Astrocyte (in vitro differentiated cells and primary cell): ENCODE data around the gene ACYP2. TPM values are rescaled to one million over a fixed set of nuclear protein-coding genes. Genes with fewer than 3 reads are reported as not detected.

Experiments
- DNase-seq: peaks from one replicate; pipeline ENCODE4 v3.0.0-alpha.2; 2010; ENCODE audit warnings: low read depth
- FAIRE-seq: peaks from 2 replicates; lab custom pipeline; 2011; peaks lifted over from hg19 to GRCh38; lab: Jason Lieb, UNC
- H2AFZ ChIP-seq: 2 replicates; pipeline ENCODE4 v1.6.0; 2012; ENCODE audit warnings: low read depth, low read length, inconsistent platforms
- H3K27ac ChIP-seq: 2 replicates; pipeline ENCODE4 v1.5.1; 2011; ENCODE audit warnings: low read depth, low read length, inconsistent platforms
- H3K27me3 ChIP-seq: 2 replicates; pipeline ENCODE4 v1.6.0; 2011; ENCODE audit warnings: low read length, inconsistent platforms; ENCODE audit not compliant: insufficient read depth
- H3K36me3 ChIP-seq: 2 replicates; pipeline ENCODE4 v1.5.1; 2011; ENCODE audit warnings: low read length, inconsistent platforms; ENCODE audit not compliant: insufficient read depth
- H3K4me1 ChIP-seq: 2 replicates; pipeline ENCODE4 v1.5.1; 2011; ENCODE audit warnings: low read length, inconsistent platforms; ENCODE audit not compliant: insufficient read depth
- H3K4me2 ChIP-seq: 2 replicates; pipeline ENCODE4 v1.6.0; 2012; ENCODE audit warnings: low read length, inconsistent platforms
- H3K4me3 ChIP-seq: 2 replicates; pipeline ENCODE4 v1.5.1; 2011; ENCODE audit warnings: low read depth, mild to moderate bottlenecking, low read length, inconsistent platforms; ENCODE audit not compliant: insufficient read depth
- H3K79me2 ChIP-seq: 2 replicates; pipeline ENCODE4 v1.6.0; 2012; ENCODE audit warnings: mild to moderate bottlenecking, low read length, inconsistent platforms; ENCODE audit not compliant: insufficient read depth
- H3K9ac ChIP-seq: 2 replicates; pipeline ENCODE4 v1.6.0; 2012; ENCODE audit warnings: mild to moderate bottlenecking, low read length, inconsistent platforms
- H3K9me3 ChIP-seq: 2 replicates; pipeline ENCODE4 v1.5.1; 2012; ENCODE audit warnings: low read depth, mild to moderate bottlenecking, low read length, inconsistent platforms; ENCODE audit not compliant: insufficient read depth
- H4K20me1 ChIP-seq: 2 replicates; pipeline ENCODE4 v1.6.0; 2012; ENCODE audit warnings: low read length, inconsistent platforms; ENCODE audit not compliant: insufficient read depth
- H3K27ac Mint-ChIP-seq: one replicate; pipeline ENCODE4 v1.8.0; 2021; ENCODE audit warnings: mild to moderate bottlenecking, mixed read lengths; ENCODE audit not compliant: unreplicated experiment
- H3K27me3 Mint-ChIP-seq: one replicate; pipeline ENCODE4 v1.8.0; 2021; ENCODE audit warnings: low read depth, mixed read lengths; ENCODE audit not compliant: unreplicated experiment
- H3K36me3 Mint-ChIP-seq: one replicate; pipeline ENCODE4 v1.8.0; 2021; ENCODE audit warnings: low read depth, mixed read lengths; ENCODE audit not compliant: unreplicated experiment
- H3K4me1 Mint-ChIP-seq: one replicate; pipeline ENCODE4 v1.8.0; 2021; ENCODE audit warnings: low read depth, mixed read lengths; ENCODE audit not compliant: unreplicated experiment
- H3K4me3 Mint-ChIP-seq: one replicate; pipeline ENCODE4 v1.8.0; 2021; ENCODE audit warnings: mild to moderate bottlenecking, moderate library complexity, mixed read lengths; ENCODE audit not compliant: unreplicated experiment
- H3K9me3 Mint-ChIP-seq: one replicate; pipeline ENCODE4 v1.8.0; 2021; ENCODE audit warnings: mild to moderate bottlenecking, mixed read lengths; ENCODE audit not compliant: unreplicated experiment
- EZH2 ChIP-seq: IDR thresholded peaks from 2 replicates; pipeline ENCODE4 v1.6.1; 2012; ENCODE audit warnings: mild to moderate bottlenecking, low read length, inconsistent platforms; ENCODE audit not compliant: insufficient read depth
- total RNA-seq: library from RNA; stranded (reverse); gene quantifications from 2 replicates; pipeline ENCODE4 v1.2.1, GENCODE V29; 2021
- TF ChIP-seq, protein P1 (sequence below): IDR thresholded peaks from 2 replicates; pipeline ENCODE4 v1.5.1; 2011; ENCODE audit warnings: low read depth, mild to moderate bottlenecking, inconsistent platforms, low read length, moderate library complexity; ENCODE audit not compliant: insufficient read depth

Gene ACYP2
- total RNA-seq, 1 donor from 2014 or later = 6.8 TPM

DNA sequence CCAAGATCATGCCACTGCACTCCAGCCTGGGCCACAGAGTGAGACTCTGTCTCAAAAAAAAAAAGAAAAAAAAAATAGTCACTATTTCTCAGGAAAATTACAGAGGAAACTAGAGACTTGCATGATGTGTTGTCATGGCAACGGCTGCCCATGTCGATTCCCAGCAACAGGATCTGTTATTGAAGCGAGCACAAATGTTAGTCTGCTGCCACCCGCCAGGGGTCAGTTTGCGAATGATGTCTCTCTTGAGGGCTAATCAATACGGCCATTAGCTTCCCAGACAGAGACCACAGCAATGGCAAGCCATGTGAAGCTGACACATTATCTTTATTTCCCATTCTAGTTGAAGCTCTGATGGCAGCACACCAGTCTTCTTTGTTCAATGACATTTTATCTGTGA is 32.4 kb upstream of the ACYP2 start:
- H3K4me3 ChIP-seq = no peak overlapping the region
- Mint-ChIP-seq H3K27me3 (no peaks in the 10 kb centered on the region), H3K27ac (no peak overlapping the region), H3K4me1 (peaks cover 16% of the 10 kb centered on the region), H3K36me3 (no peaks in the 10 kb centered on the region), H3K9me3 (no peaks in the 10 kb centered on the region), H3K4me3 (no peak overlapping the region)
- no peaks in the 10 kb centered on the region for H3K27me3 ChIP-seq
- no peaks in the 10 kb centered on the region for H3K79me2 ChIP-seq
- no peaks in the 10 kb centered on the region for H3K9me3 ChIP-seq
- DNase-seq (no peak), FAIRE-seq (no peak)
- H3K4me2 ChIP-seq = no peak overlapping the region
- no peak for TF ChIP-seq EZH2
- TF ChIP-seq, protein P1, sequence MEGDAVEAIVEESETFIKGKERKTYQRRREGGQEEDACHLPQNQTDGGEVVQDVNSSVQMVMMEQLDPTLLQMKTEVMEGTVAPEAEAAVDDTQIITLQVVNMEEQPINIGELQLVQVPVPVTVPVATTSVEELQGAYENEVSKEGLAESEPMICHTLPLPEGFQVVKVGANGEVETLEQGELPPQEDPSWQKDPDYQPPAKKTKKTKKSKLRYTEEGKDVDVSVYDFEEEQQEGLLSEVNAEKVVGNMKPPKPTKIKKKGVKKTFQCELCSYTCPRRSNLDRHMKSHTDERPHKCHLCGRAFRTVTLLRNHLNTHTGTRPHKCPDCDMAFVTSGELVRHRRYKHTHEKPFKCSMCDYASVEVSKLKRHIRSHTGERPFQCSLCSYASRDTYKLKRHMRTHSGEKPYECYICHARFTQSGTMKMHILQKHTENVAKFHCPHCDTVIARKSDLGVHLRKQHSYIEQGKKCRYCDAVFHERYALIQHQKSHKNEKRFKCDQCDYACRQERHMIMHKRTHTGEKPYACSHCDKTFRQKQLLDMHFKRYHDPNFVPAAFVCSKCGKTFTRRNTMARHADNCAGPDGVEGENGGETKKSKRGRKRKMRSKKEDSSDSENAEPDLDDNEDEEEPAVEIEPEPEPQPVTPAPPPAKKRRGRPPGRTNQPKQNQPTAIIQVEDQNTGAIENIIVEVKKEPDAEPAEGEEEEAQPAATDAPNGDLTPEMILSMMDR = no peak
- no peak overlapping the region for H2AFZ ChIP-seq
- H3K27ac ChIP-seq = no peak overlapping the region
- no peak overlapping the region for H3K9ac ChIP-seq
- no peaks in the 10 kb centered on the region for H4K20me1 ChIP-seq
- no peaks in the 10 kb centered on the region for H3K36me3 ChIP-seq
- peaks cover 2% of the 10 kb centered on the region for H3K4me1 ChIP-seq

DNA sequence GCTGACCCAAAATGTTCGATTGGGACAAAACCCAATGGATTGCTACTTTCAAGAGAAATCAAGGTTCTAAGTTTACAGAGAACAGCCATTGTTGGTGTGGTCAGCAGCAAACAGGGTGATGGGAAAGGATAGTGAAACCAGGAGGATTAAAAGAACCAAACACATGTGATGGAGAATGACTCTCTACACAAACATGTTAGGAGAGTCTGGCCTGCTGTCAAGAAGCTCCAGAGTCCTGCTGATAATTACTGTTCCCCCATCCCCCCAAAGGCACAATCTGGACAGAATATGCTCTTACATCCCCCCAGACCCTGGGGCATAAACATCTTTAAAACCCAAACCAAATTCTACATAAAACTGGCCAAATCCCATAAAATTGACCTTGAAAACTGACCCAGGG is 32.0 kb upstream of the ACYP2 start:
- FAIRE-seq (no peak), DNase-seq (no peak)
- no peak overlapping the region for H3K4me3 ChIP-seq
- H3K36me3 ChIP-seq = no peaks in the 10 kb centered on the region
- H3K9me3 Mint-ChIP-seq = no peaks in the 10 kb centered on the region
- no peaks in the 10 kb centered on the region for H3K9me3 ChIP-seq
- no peak overlapping the region for H3K27ac ChIP-seq
- peaks cover 7% of the 10 kb centered on the region for H3K4me1 ChIP-seq
- H3K27me3 Mint-ChIP-seq = no peaks in the 10 kb centered on the region
- peak overlapping the region; percentile 68 for H3K27ac Mint-ChIP-seq
- no peaks in the 10 kb centered on the region for H4K20me1 ChIP-seq
- no peak for TF ChIP-seq EZH2
- TF ChIP-seq, protein P1 = no peak
- no peaks in the 10 kb centered on the region for H3K27me3 ChIP-seq
- peaks cover 18% of the 10 kb centered on the region for H3K4me1 Mint-ChIP-seq
- no peak overlapping the region for H3K9ac ChIP-seq
- H3K79me2 ChIP-seq = no peaks in the 10 kb centered on the region
- no peaks in the 10 kb centered on the region for H3K36me3 Mint-ChIP-seq
- H2AFZ ChIP-seq = no peak overlapping the region
- no peak overlapping the region for H3K4me2 ChIP-seq
- H3K4me3 Mint-ChIP-seq = no peak overlapping the region

DNA sequence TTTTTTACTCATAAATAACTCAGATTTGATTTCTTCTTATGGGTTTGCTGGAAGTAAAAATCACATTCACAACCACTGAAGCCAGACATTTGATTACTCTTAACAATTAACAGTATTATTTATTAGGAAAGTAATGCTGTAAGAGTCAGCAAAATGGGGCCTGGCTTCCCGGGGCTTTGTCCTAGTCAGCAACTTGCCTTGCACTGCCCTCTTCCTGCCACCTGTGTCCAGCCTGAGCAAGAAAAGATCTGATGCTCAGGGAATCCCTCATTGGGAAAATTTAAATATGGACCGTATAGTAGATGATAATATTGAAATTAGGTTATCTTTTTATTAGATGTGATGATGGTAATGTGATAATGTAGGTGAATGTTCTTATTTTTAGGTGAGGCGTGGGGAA is 30.8 kb upstream of the ACYP2 start:
- no peak for DNase-seq
- Histone ChIP-seq H3K27ac (no peak overlapping the region), H4K20me1 (no peaks in the 10 kb centered on the region), H3K9me3 (no peaks in the 10 kb centered on the region), H3K27me3 (no peaks in the 10 kb centered on the region), H3K9ac (no peak overlapping the region), H3K36me3 (no peaks in the 10 kb centered on the region), H2AFZ (no peak overlapping the region), H3K79me2 (no peaks in the 10 kb centered on the region), H3K4me1 (peaks cover 11% of the 10 kb centered on the region), H3K4me3 (no peak overlapping the region), H3K4me2 (no peak overlapping the region)
- Mint-ChIP-seq H3K27me3 (no peaks in the 10 kb centered on the region), H3K27ac (no peak overlapping the region), H3K36me3 (no peaks in the 10 kb centered on the region), H3K4me3 (no peak overlapping the region), H3K4me1 (peaks cover 21% of the 10 kb centered on the region), H3K9me3 (no peaks in the 10 kb centered on the region)
- TF ChIP-seq, protein P1 = peak; percentile 18
- TF ChIP-seq EZH2 = no peak
- no peak for FAIRE-seq
